HCT116 (cell line): ENCODE data around the gene SYT10. TPM values are rescaled to one million over a fixed set of nuclear protein-coding genes. Genes with fewer than 3 reads are reported as not detected.

ENCODE experiments used
- ATAC-seq: fragments of 200-7000 bp; cut with Tn5 transposase; 2 replicates; pipeline ENCODE4 v1.9.1; 2020; ENCODE audit warnings: mild to moderate bottlenecking, moderate library complexity
- BruUV-seq: library from RNA; stranded (reverse); fragments of 400-500 nt; replicated peaks from 2 replicates; lab custom pipeline; 2021; lab: Mats Ljungman, UMichigan
- CTCF ChIA-PET: fragments of 300-600 bp; sonication (Branson Sonifier 250); formaldehyde crosslinking; loops from one replicate; lab custom pipeline; 2021; ENCODE audit warnings: antibody characterized with exemption; lab: Charles Lee
- POLR2A ChIA-PET: fragments of 300-600, 350-600 bp; sonication (Branson Sonifier 250); formaldehyde crosslinking; loops from one replicate; lab custom pipeline; 2021; ENCODE audit warnings: antibody characterized with exemption; lab: Charles Lee
- RAD21 ChIA-PET, 2 experiments: fragments of 300-600 bp; sonication (Branson Sonifier 250); formaldehyde crosslinking; loops; one replicate each; lab custom pipeline; 2023; ENCODE audit warnings: low total read pairs in 2 of 2; ENCODE audit not compliant: uncharacterized antibody in 2 of 2, unreplicated experiment in 2 of 2, low non-redundant PET in 1 of 2; lab: Charles Lee
- DNase-seq: peaks from one replicate; pipeline ENCODE4 v3.0.0-alpha.2; 2010; ENCODE audit warnings: low read depth, low spot score
- H2AFZ ChIP-seq: fragments of 200-600 bp; shearing (Covaris generic), sonication (generic); 2 replicates; pipeline ENCODE4 v1.6.1; 2017; ENCODE audit warnings: low read depth, mixed run types, mixed read lengths, antibody characterized with exemption, low read length; ENCODE audit not compliant: poor library complexity, severe bottlenecking
- H3K27ac ChIP-seq: 2 replicates; pipeline ENCODE4 v1.5.1; 2012; ENCODE audit warnings: low read depth, low read length
- H3K27me3 ChIP-seq: fragments of 200-600 bp; sonication (generic); 2 replicates; pipeline ENCODE4 v1.6.1; 2016; ENCODE audit warnings: mixed run types, low read length, mixed read lengths; ENCODE audit not compliant: insufficient read depth
- H3K36me3 ChIP-seq, 2 experiments: fragments of 200-500 bp in 1 of 2; fragments of 200-600 bp in 1 of 2; sonication (Bioruptor generic) in 1 of 2; sonication (generic) in 1 of 2; 2 replicates each; pipeline versions ENCODE4 v1.5.1 to v1.6.1; 2014 to 2016; ENCODE audit warnings: low read length in 2 of 2, inconsistent platforms in 1 of 2, mixed read lengths in 1 of 2, mixed run types in 1 of 2; ENCODE audit not compliant: insufficient read depth in 2 of 2, control insufficient read depth in 1 of 2
- H3K4me1 ChIP-seq, 2 experiments: fragments of 200-600 bp in 1 of 2; sonication (generic) in 1 of 2; 2 replicates each; pipeline versions ENCODE4 v1.5.1 to v1.6.1; 2012 to 2017; ENCODE audit warnings: low read length in 2 of 2, inconsistent platforms in 1 of 2, mild to moderate bottlenecking in 1 of 2, mixed read lengths in 1 of 2, mixed run types in 1 of 2, moderate library complexity in 1 of 2; ENCODE audit not compliant: insufficient read depth in 2 of 2, control insufficient read depth in 1 of 2
- H3K4me2 ChIP-seq: fragments of 200-600 bp; sonication (generic); 2 replicates; pipeline ENCODE4 v1.6.1; 2017; ENCODE audit warnings: mixed run types, low read length, mixed read lengths
- H3K4me3 ChIP-seq, 2 experiments: fragments of 200-600 bp in 1 of 2; sonication (generic) in 1 of 2; replicated peaks in 1 of 2; 2 replicates each; pipeline ENCODE4 v1.5.1; 2011 to 2016; ENCODE audit warnings: low read length in 2 of 2, control low read depth in 1 of 2, low read depth in 1 of 2, mild to moderate bottlenecking in 1 of 2, mixed read lengths in 1 of 2, mixed run types in 1 of 2
- H3K79me2 ChIP-seq: fragments of 200-600 bp; sonication (generic); 2 replicates; pipeline ENCODE4 v1.6.1; 2017; ENCODE audit warnings: mild to moderate bottlenecking, mixed run types, low read length, moderate library complexity, mixed read lengths; ENCODE audit not compliant: insufficient read depth
- H3K9ac ChIP-seq: fragments of 200-600 bp; sonication (generic); 2 replicates; pipeline ENCODE4 v1.6.1; 2016; ENCODE audit warnings: low read length, mixed read lengths
- H3K9me2 ChIP-seq: fragments of 200-600 bp; sonication (generic), shearing (Covaris generic); 2 replicates; pipeline ENCODE4 v1.6.1; 2017; ENCODE audit warnings: mixed run types, mild to moderate bottlenecking, moderate library complexity; ENCODE audit not compliant: insufficient read depth
- H3K9me3 ChIP-seq, 2 experiments: fragments of 200-500 bp in 1 of 2; fragments of 200-600 bp in 1 of 2; sonication (Bioruptor generic) in 1 of 2; sonication (generic) in 1 of 2; 2 replicates each; pipeline ENCODE4 v1.6.1; 2014 to 2017; ENCODE audit warnings: low read length in 2 of 2, mixed read lengths in 2 of 2, inconsistent platforms in 1 of 2, low read depth in 1 of 2, mild to moderate bottlenecking in 1 of 2, mixed run types in 1 of 2, moderate library complexity in 1 of 2; ENCODE audit not compliant: control insufficient read depth in 1 of 2, insufficient read depth in 1 of 2
- H4K20me1 ChIP-seq: fragments of 200-600 bp; sonication (generic), shearing (Covaris generic); 2 replicates; pipeline ENCODE4 v1.6.1; 2017; ENCODE audit warnings: mixed run types, mild to moderate bottlenecking, moderate library complexity; ENCODE audit not compliant: insufficient read depth
- CTCF ChIP-seq, 3 experiments: fragments of 200-600 bp in 1 of 3; sonication (generic) in 1 of 3; IDR thresholded peaks in 2 of 3; conservative IDR thresholded peaks in 1 of 3; 2 replicates each; pipeline ENCODE4 v1.5.1; 2012 to 2017; ENCODE audit warnings: low read depth in 2 of 3, low read length in 2 of 3, antibody characterized with exemption in 1 of 3, borderline replicate concordance in 1 of 3, control low read depth in 1 of 3, mild to moderate bottlenecking in 1 of 3, mixed read lengths in 1 of 3, mixed run types in 1 of 3, moderate library complexity in 1 of 3; ENCODE audit not compliant: insufficient read depth in 1 of 3
- EZH2 ChIP-seq: fragments of 200-600 bp; sonication (generic); IDR thresholded peaks from 2 replicates; pipeline ENCODE4 v1.6.1; 2017; ENCODE audit warnings: antibody characterized with exemption, mixed run types
- REST ChIP-seq: IDR thresholded peaks from 2 replicates; pipeline ENCODE4 v1.6.1; 2012; ENCODE audit warnings: low read depth
- intact Hi-C: fragments of 100-400 bp; cut with micrococcal nuclease; formaldehyde crosslinking; loops from 2 replicates; pipeline ENCODE4 v1.10.0; 2022
- total RNA-seq: library from RNA; stranded (reverse); gene quantifications from one replicate; pipeline ENCODE4 v1.2.1, GENCODE V29; 2021; ENCODE audit not compliant: unreplicated experiment

SYT10 gene
- total RNA-seq, 1 experiment from 2014 or later: not detected

GRCh38 chr12:33370318-33370717 is 69.3 kb downstream of the SYT10 start:
- no TSS peak for BruUV-seq
- ChIA-PET POLR2A (no interaction called here), CTCF (no interaction called here), RAD21 (no interaction called here)
- ATAC-seq: no peak
- H3K4me2 ChIP-seq: no peak overlapping the region
- H3K9ac ChIP-seq: no peak overlapping the region
- no peaks in the 10 kb centered on the region for H3K36me3 ChIP-seq
- no peaks in the 10 kb centered on the region for H3K9me2 ChIP-seq
- H4K20me1 ChIP-seq: no peaks in the 10 kb centered on the region; the same call in 1 of the 2 replicates
- H3K79me2 ChIP-seq: no peaks in the 10 kb centered on the region
- peaks cover 0 to 9% of the 10 kb centered on the region in 2 experiments; a peak in 1 of 4 replicates for H3K9me3 ChIP-seq
- intact Hi-C loops: no loop called here
- no peak for TF ChIP-seq REST
- TF ChIP-seq EZH2: no peak
- TF ChIP-seq CTCF (IDR thresholded peaks at IDR 0.05 in 2 of 3, conservative IDR thresholded peaks at IDR 0.05 in 1 of 3; ENCODE audit: borderline replicate concordance in 1 of 3, insufficient read depth in 1 of 3, low read depth in 2 of 3, low read length in 2 of 3): no peak
- no peak overlapping the region for H2AFZ ChIP-seq
- no peaks in the 10 kb centered on the region for H3K27me3 ChIP-seq
- no peak overlapping the region for H3K4me3 ChIP-seq
- no peak overlapping the region for H3K27ac ChIP-seq
- H3K4me1 ChIP-seq: no peaks in the 10 kb centered on the region
- DNase-seq: no peak
